ENCODE results near the gene B3GNT7.
A peak's percentile ranks its signal among the peaks of the same experiment; 100 is the strongest.

The B3GNT7 gene, protein sequence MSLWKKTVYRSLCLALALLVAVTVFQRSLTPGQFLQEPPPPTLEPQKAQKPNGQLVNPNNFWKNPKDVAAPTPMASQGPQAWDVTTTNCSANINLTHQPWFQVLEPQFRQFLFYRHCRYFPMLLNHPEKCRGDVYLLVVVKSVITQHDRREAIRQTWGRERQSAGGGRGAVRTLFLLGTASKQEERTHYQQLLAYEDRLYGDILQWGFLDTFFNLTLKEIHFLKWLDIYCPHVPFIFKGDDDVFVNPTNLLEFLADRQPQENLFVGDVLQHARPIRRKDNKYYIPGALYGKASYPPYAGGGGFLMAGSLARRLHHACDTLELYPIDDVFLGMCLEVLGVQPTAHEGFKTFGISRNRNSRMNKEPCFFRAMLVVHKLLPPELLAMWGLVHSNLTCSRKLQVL

DNA sequence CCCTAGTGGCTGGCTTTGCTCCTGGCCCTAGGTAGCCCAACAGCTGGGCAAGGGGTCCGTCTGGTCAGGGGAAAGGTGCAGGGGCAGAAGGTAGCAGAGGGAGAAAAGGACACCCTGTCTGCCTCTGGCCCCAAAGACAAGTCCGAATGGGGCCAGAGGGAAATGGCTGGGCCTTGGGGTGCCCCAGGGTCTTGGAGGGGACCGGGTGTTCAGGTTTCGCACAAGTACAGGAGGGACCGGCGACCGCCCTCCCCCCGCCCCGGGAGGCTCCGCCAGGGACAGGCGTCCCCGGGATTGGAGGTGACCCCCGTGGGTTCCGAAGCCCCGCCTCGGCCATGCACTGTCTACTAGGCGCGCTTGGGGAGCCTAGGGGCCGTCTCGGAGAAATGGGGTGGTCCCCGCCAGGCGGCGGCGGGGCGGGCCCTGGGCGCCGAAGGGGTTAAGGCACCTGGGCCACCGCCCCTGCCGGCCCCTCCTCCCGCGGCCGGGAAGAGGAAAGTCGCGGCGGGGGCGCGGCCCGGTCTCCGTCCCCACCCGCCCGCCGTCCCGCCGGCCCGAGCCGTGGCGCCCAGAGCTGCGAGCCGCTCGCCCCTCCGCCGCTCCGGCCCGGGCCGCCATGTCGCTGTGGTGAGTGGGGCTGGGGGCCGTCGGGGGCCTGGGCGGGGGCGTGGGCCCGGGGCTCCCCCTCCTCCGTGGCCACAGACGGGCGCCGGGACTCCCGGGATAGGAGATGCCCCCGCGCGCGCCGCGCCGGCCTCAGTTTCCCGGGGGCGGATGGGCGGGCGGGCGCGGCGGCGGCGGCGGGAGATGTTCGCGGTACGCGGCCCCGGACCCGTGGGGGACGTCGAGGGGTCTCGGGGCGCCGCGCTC, at the start of gene B3GNT7:
Gene B3GNT7 (plus strand): TSS at position 523 of the 870 bp plus-strand sequence. CDS start 94 bp downstream, at position 617.
- Histone ChIP-seq H3K27me3 (ENCODE audit: insufficient read depth, poor library complexity, severe bottlenecking) (peaks cover 12% of the 10 kb centered on the region), H3K9me3 (ENCODE audit: severe bottlenecking) (no peaks in the 10 kb centered on the region), H3K4me1 (ENCODE audit: insufficient read depth, poor library complexity, severe bottlenecking) (no peaks in the 10 kb centered on the region), H3K36me3 (ENCODE audit: low read depth) (no peaks in the 10 kb centered on the region), H3K4me3 (ENCODE audit: severe bottlenecking) (peak within 1 kb of the TSS; percentile 33), H3K27ac (ENCODE audit: poor library complexity, severe bottlenecking) (no peak within 1 kb of the TSS)
- DNase-seq (ENCODE audit: low spot score), result no peak
- ATAC-seq (ENCODE audit: low read depth), result no peak
- TF ChIP-seq, protein P1, sequence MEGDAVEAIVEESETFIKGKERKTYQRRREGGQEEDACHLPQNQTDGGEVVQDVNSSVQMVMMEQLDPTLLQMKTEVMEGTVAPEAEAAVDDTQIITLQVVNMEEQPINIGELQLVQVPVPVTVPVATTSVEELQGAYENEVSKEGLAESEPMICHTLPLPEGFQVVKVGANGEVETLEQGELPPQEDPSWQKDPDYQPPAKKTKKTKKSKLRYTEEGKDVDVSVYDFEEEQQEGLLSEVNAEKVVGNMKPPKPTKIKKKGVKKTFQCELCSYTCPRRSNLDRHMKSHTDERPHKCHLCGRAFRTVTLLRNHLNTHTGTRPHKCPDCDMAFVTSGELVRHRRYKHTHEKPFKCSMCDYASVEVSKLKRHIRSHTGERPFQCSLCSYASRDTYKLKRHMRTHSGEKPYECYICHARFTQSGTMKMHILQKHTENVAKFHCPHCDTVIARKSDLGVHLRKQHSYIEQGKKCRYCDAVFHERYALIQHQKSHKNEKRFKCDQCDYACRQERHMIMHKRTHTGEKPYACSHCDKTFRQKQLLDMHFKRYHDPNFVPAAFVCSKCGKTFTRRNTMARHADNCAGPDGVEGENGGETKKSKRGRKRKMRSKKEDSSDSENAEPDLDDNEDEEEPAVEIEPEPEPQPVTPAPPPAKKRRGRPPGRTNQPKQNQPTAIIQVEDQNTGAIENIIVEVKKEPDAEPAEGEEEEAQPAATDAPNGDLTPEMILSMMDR (IDR thresholded peaks at IDR 0.05; ENCODE audit: poor library complexity, severe bottlenecking), result no peak

DNA sequence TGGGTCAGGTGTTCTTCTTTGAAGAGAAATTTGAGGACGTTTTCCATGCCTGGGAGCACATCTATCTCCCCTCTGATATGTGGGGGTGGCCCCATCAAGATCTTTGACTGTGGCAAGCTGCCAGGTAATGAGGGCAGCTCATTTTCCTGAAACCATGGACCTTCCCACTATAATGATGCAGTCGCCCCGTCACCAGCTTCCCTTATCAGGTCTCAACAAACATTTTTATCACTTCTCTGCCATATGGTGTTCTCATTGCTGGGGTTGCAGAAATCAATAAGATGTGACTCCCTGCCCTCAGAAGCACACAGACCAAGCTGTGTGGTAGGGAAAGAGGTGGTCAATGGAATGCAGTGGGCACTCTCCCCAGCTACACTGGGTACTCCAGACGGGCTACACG, 48.4 kb upstream of the B3GNT7 start:
- Histone ChIP-seq H3K27ac (ENCODE audit: poor library complexity, severe bottlenecking) (no peak overlapping the region), H3K9me3 (ENCODE audit: severe bottlenecking) (no peaks in the 10 kb centered on the region), H3K4me3 (ENCODE audit: severe bottlenecking) (no peak overlapping the region), H3K4me1 (ENCODE audit: insufficient read depth, poor library complexity, severe bottlenecking) (peaks cover 5% of the 10 kb centered on the region), H3K36me3 (ENCODE audit: low read depth) (no peaks in the 10 kb centered on the region), H3K27me3 (ENCODE audit: insufficient read depth, poor library complexity, severe bottlenecking) (no peaks in the 10 kb centered on the region)
- no peak for ATAC-seq (ENCODE audit: low read depth)
- TF ChIP-seq, protein P1 (IDR thresholded peaks at IDR 0.05; ENCODE audit: poor library complexity, severe bottlenecking), result no peak
- no peak for DNase-seq (ENCODE audit: low spot score)

DNA sequence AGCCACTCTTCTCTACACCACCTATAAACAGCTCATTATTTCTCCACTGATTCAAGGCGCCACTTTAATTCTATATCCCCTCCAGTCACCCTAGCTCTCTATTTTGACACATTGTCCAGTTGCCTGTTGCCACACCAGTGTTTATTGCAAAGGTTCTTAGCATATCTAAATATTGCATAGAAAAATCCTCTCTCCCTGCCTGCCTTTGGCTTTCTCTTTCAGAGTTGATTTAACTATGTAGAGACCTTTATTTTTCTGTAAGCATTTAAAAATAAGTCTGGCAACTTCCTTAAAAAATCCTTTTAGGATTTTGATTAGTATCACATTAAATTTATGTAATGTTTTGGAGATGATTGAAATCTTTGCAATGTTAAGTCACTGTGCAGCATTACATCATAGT, 47.9 kb upstream of the B3GNT7 start:
- Histone ChIP-seq H3K27ac (ENCODE audit: poor library complexity, severe bottlenecking) (no peak overlapping the region), H3K36me3 (ENCODE audit: low read depth) (no peaks in the 10 kb centered on the region), H3K4me1 (ENCODE audit: insufficient read depth, poor library complexity, severe bottlenecking) (peaks cover 5% of the 10 kb centered on the region), H3K4me3 (ENCODE audit: severe bottlenecking) (no peak overlapping the region), H3K27me3 (ENCODE audit: insufficient read depth, poor library complexity, severe bottlenecking) (no peaks in the 10 kb centered on the region), H3K9me3 (ENCODE audit: severe bottlenecking) (no peaks in the 10 kb centered on the region)
- ATAC-seq (ENCODE audit: low read depth) (no peak), DNase-seq (ENCODE audit: low spot score) (no peak)
- TF ChIP-seq, protein P1 (IDR thresholded peaks at IDR 0.05; ENCODE audit: poor library complexity, severe bottlenecking), result no peak

DNA sequence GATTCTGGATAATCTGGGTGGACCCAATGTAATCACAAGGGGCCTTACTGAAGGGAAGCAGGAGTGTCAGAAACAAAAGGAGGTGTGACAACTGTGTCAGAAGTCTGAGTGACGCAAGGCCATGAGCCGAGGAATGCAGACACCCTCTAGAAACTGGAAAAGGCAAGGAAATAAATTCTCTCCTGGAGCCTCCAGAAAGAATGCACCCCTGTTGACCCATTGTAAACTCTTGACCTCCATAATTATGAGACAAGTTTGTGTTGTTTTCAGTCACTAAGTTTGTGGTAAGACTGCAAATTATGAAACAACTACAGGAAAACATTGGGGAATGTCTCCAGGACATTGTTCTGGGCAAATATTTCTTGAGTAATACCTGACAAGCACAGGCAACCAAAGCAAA, 47.3 kb upstream of the B3GNT7 start:
- peaks cover 5% of the 10 kb centered on the region for H3K4me1 ChIP-seq (ENCODE audit: insufficient read depth, poor library complexity, severe bottlenecking)
- ATAC-seq (ENCODE audit: low read depth) (peak; percentile 21; the same call in 1 of the 3 replicates), DNase-seq (ENCODE audit: low spot score) (no peak)
- no peaks in the 10 kb centered on the region for H3K9me3 ChIP-seq (ENCODE audit: severe bottlenecking)
- no peaks in the 10 kb centered on the region for H3K27me3 ChIP-seq (ENCODE audit: insufficient read depth, poor library complexity, severe bottlenecking)
- H3K27ac ChIP-seq (ENCODE audit: poor library complexity, severe bottlenecking), result no peak overlapping the region
- TF ChIP-seq, protein P1 (IDR thresholded peaks at IDR 0.05; ENCODE audit: poor library complexity, severe bottlenecking), result no peak
- H3K4me3 ChIP-seq (ENCODE audit: severe bottlenecking), result no peak overlapping the region
- no peaks in the 10 kb centered on the region for H3K36me3 ChIP-seq (ENCODE audit: low read depth)
